Lung (tissue), 12 donors: ENCODE measurements around the gene PLEKHA6. TPM values are rescaled to one million over a fixed set of nuclear protein-coding genes. Genes with fewer than 3 reads are reported as not detected.

ENCODE experiments used
- ATAC-seq: fragments of 200-7000 bp; cut with Tn5 transposase; one replicate; pipeline ENCODE4 v1.9.1; 2020; ENCODE audit warnings: moderate number of reproducible peaks; ENCODE audit not compliant: insufficient read depth, low FRiP score
- DNase-seq, 3 donors: peaks; one replicate each; pipeline ENCODE4 v3.0.0-alpha.2; 2013 to 2017
- H3K27ac ChIP-seq, 2 donors: one replicate each; pipeline ENCODE4 v1.5.1; 2013; ENCODE audit warnings: mild to moderate bottlenecking in 2 of 2, moderate library complexity in 2 of 2, control low read depth in 1 of 2, inconsistent platforms in 1 of 2, low read depth in 1 of 2, low read length in 1 of 2
- H3K27me3 ChIP-seq, 3 donors: one replicate each; pipeline ENCODE4 v1.5.1; 2013; ENCODE audit warnings: low read length in 2 of 3; ENCODE audit not compliant: control insufficient read depth in 3 of 3, insufficient read depth in 3 of 3
- H3K36me3 ChIP-seq, 4 donors: one replicate each; pipeline ENCODE4 v1.5.1; 2013; ENCODE audit warnings: low read length in 4 of 4, mild to moderate bottlenecking in 1 of 4, moderate library complexity in 1 of 4; ENCODE audit not compliant: control insufficient read depth in 4 of 4, insufficient read depth in 4 of 4
- H3K4me1 ChIP-seq, 5 donors: one replicate each; pipeline ENCODE4 v1.5.1; 2013; ENCODE audit warnings: low read length in 5 of 5, mild to moderate bottlenecking in 2 of 5, moderate library complexity in 1 of 5; ENCODE audit not compliant: control insufficient read depth in 5 of 5, insufficient read depth in 5 of 5
- H3K4me3 ChIP-seq: one replicate; pipeline ENCODE4 v1.5.1; 2013; ENCODE audit warnings: mild to moderate bottlenecking, control low read depth, moderate library complexity
- H3K9ac ChIP-seq, 2 donors: one replicate each; pipeline ENCODE4 v1.5.1; 2013; ENCODE audit warnings: low read length in 2 of 2, control low read depth in 1 of 2; ENCODE audit not compliant: insufficient read depth in 1 of 2
- H3K9me3 ChIP-seq, 4 donors: one replicate each; pipeline ENCODE4 v1.5.1; 2013; ENCODE audit warnings: low read length in 3 of 4, mild to moderate bottlenecking in 1 of 4, moderate library complexity in 1 of 4; ENCODE audit not compliant: control insufficient read depth in 4 of 4, insufficient read depth in 3 of 4
- WGBS, 2 donors: extraction: QIAGEN DNeasy Blood & Tissue Kit; methylation state at CpG; one replicate each; pipeline ENCODE4 v1.1.7; 2013; 5-methylcytosine and 5-hydroxymethylcytosine counted together
- polyA plus RNA-seq, 2 donors: library from polyadenylated mRNA; stranded (reverse); fragments of 200-250 nt; gene quantifications; one replicate each; pipeline ENCODE4 v1.2.1, GENCODE V29; 2013
- total RNA-seq, 2 donors: library from RNA; depleted of rRNA in 1 of 2; stranded (reverse); fragments of >200 nt in 1 of 2; gene quantifications; one replicate each; pipeline ENCODE4 v1.2.1, GENCODE V29; 2014 to 2021
- TF ChIP-seq, protein P1 (sequence below): IDR thresholded peaks from 2 replicates; pipeline ENCODE4 v1.5.1; 2012; ENCODE audit warnings: mild to moderate bottlenecking; ENCODE audit errors: control extremely low read depth, extremely low read depth
- donor health status: control.
- donor health status: control.
- donor health status: Bipolar disorder and iron deficiency.
- donor health status: healthy.
- donor health status: DM: yes; HTN: yes; CAD: no.

The PLEKHA6 gene
- total and polyA plus RNA-seq, 4 donors = 0.88 to 10.5 (median 3.3) TPM

DNA sequence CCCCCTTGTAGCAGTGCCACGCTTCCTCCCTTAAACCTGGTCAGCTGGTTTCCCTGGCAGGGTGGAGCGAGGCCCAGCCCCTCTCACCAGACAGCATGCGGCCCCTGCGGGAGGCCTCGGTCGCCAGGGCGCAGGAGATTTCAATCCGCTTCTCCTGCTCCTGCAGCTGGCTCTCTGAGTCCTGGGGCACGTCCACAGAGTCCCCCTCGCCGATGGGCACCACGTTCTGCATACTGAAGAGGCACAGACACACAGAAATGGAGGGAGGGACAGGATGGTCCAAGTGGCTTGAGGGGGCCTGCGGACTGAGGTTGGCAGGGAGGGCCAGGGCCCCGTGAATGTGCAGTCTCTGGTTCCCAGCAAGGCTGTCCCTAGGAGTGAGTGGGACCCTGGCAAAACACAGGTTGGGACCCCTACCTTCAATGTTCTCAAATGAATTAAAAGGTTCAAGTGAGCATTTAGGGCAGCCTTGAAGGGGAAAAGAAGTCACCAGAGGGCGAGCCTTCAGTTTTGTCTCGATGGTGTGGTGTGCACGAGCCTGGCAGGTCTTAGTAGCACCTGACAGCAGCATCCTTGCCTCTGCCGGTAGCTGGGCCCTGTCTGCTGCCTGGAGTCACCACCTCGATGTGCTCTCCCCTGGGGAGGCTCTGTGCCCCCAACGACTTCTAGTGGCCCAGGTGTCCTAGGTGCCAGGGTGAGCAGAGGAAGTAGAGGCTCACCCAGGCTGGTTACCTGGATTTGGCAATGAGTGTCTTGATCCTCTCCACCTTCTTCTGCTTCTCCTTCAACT, 131.5 kb downstream of the PLEKHA6 start:
- WGBS, 2 donors = 87 to 89% methylated on average over 20 of the region's 20 CpGs
- no peak for DNase-seq
- Histone ChIP-seq H3K4me3 (no peak overlapping the region), H3K27ac (no peak overlapping the region), H3K36me3 (peaks cover 2 to 5% (median 3%) of the 10 kb centered on the region in 4 donors), H3K9me3 (no peaks in the 10 kb centered on the region), H3K4me1 (peaks cover 0 to 16% (median 0%) of the 10 kb centered on the region in 5 donors), H3K9ac (no peak overlapping the region), H3K27me3 (no peaks in the 10 kb centered on the region)
- TF ChIP-seq, protein P1, sequence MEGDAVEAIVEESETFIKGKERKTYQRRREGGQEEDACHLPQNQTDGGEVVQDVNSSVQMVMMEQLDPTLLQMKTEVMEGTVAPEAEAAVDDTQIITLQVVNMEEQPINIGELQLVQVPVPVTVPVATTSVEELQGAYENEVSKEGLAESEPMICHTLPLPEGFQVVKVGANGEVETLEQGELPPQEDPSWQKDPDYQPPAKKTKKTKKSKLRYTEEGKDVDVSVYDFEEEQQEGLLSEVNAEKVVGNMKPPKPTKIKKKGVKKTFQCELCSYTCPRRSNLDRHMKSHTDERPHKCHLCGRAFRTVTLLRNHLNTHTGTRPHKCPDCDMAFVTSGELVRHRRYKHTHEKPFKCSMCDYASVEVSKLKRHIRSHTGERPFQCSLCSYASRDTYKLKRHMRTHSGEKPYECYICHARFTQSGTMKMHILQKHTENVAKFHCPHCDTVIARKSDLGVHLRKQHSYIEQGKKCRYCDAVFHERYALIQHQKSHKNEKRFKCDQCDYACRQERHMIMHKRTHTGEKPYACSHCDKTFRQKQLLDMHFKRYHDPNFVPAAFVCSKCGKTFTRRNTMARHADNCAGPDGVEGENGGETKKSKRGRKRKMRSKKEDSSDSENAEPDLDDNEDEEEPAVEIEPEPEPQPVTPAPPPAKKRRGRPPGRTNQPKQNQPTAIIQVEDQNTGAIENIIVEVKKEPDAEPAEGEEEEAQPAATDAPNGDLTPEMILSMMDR = no peak
- no peak for ATAC-seq

DNA sequence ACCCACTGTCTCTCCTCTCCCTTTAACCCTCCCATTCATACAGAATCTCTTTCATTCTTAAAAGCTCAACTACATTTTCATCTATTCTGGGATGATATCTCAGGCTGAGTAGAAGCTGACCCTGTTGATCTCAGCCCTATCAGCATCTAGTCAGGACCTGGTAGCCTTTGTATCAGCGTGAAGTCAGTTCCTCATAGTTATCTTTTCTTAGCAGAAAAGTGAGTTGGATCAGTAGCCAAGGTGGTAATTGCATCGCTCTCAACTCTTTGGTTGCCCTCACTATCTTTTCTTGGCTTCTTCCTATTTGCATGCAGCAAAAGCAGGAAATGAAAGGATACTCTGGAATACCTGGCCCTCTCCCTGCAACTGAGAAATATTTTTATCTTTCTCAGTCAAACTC, 132.4 kb downstream of the PLEKHA6 start:
- no peaks in the 10 kb centered on the region for H3K27me3 ChIP-seq
- ATAC-seq = no peak

DNA sequence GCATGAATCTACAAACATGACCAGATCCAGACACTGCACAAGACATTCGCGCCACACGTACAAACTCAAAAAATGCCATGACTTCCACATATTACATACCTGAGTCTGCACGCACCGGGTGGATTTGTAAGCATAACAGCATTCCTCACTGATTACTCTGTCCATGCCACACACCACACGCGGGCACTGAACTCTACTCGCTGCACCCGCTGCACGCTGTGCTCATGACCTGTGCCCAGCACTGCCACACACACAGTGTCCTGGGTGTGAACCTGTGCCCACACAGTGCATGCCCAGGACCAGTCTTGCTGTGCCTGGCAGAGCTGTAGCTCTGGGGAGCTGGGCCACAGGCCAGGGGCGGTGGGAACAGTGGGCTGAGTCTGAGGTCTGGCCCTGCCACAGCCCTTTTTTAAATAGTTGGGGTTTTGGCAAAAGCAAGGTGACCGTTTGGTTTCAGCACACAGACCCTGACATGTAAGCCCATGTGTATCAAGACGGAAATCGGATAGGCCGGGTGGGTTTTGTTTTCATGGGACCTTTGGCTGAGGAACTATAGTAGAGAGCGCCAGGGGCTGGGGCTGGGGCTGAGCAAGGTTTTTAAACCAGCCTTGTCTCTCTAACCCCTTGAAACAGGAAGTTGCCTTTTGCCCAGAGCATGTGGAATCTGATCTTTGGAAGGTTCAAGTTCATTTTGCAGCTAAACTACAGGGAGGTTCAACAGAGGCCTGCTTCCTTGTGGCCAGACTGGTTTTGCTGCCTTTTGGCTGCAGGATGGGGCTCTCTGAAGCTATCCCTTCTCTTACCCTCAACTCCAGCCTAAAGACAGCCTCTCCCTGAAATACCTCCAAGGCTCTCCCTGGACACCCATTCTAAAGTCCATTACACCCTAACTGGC, 133.6 kb downstream of the PLEKHA6 start:
- TF ChIP-seq, protein P1 = no peak
- Histone ChIP-seq H3K4me3 (no peak overlapping the region), H3K9ac (no peak overlapping the region), H3K27me3 (no peaks in the 10 kb centered on the region), H3K27ac (no peak overlapping the region), H3K9me3 (no peaks in the 10 kb centered on the region), H3K36me3 (peaks cover 0 to 10% (median 3%) of the 10 kb centered on the region in 4 donors), H3K4me1 (peaks cover 0 to 16% (median 0%) of the 10 kb centered on the region in 5 donors)
- DNase-seq (peak; percentile 38 to 73 (median 42)), ATAC-seq (no peak)
- WGBS, 2 donors = 82 to 84% methylated on average over 16 of the region's 16 CpGs

More for the DNA sequence above, 132.4 kb downstream of the PLEKHA6 start:
- TF ChIP-seq, protein P1 = no peak
- H3K9ac ChIP-seq = no peak overlapping the region
- 94 to 97% methylated on average over 2 of the region's 2 CpGs for WGBS, 2 donors
- no peak overlapping the region for H3K4me3 ChIP-seq
- H3K36me3 ChIP-seq = peaks cover 2 to 5% (median 3%) of the 10 kb centered on the region in 4 donors
- H3K4me1 ChIP-seq = peaks cover 0 to 16% (median 0%) of the 10 kb centered on the region in 5 donors
- DNase-seq = no peak
- H3K9me3 ChIP-seq = no peaks in the 10 kb centered on the region
- no peak overlapping the region for H3K27ac ChIP-seq
